ENCODE data around the gene RPUSD3.
A peak's percentile ranks its signal among the peaks of the same experiment; 100 is the strongest.
"Not testable (repeated sequence)": the region's sequence is repeated elsewhere in the genome, so short reads cannot be mapped to it uniquely, and the experiment has no call there.

DNA sequence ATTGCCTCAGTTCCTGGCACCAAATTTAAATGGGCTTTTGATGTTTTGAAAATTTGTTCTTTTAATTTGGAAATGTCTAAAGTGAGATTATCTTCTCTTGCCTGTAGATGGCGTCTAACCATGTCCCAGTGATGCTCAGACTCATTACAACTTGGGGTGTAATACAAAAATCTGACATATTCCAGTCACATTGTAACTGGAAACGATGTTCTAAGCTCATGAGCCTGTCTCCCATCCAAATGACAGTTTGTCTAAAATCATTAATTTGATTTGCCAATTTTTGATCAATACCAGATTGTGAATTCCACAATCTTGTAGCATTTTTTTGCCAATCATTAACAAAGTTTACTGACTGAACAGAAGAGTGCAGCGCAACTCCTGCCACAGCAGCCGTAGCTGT, 5.1 kb upstream of the RPUSD3 start:
- TF ChIP-seq, protein P1, sequence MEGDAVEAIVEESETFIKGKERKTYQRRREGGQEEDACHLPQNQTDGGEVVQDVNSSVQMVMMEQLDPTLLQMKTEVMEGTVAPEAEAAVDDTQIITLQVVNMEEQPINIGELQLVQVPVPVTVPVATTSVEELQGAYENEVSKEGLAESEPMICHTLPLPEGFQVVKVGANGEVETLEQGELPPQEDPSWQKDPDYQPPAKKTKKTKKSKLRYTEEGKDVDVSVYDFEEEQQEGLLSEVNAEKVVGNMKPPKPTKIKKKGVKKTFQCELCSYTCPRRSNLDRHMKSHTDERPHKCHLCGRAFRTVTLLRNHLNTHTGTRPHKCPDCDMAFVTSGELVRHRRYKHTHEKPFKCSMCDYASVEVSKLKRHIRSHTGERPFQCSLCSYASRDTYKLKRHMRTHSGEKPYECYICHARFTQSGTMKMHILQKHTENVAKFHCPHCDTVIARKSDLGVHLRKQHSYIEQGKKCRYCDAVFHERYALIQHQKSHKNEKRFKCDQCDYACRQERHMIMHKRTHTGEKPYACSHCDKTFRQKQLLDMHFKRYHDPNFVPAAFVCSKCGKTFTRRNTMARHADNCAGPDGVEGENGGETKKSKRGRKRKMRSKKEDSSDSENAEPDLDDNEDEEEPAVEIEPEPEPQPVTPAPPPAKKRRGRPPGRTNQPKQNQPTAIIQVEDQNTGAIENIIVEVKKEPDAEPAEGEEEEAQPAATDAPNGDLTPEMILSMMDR (conservative IDR thresholded peaks at IDR 0.05): peak; percentile 73
- TF ChIP-seq ZFX (IDR thresholded peaks at IDR 0.05): not testable (repeated sequence)

Measured in C4-2B (cell line).